GM18867 (cell line): ENCODE measurements around the gene DNASE1L3.

Source experiments
- ATAC-seq: cut with Tn5 transposase; IDR thresholded peaks from one replicate; pipeline ENCODE4 v1.9.1; 2021; ENCODE audit warnings: mild to moderate bottlenecking, moderate library complexity; ENCODE audit not compliant: unreplicated experiment

DNASE1L3 gene

DNA sequence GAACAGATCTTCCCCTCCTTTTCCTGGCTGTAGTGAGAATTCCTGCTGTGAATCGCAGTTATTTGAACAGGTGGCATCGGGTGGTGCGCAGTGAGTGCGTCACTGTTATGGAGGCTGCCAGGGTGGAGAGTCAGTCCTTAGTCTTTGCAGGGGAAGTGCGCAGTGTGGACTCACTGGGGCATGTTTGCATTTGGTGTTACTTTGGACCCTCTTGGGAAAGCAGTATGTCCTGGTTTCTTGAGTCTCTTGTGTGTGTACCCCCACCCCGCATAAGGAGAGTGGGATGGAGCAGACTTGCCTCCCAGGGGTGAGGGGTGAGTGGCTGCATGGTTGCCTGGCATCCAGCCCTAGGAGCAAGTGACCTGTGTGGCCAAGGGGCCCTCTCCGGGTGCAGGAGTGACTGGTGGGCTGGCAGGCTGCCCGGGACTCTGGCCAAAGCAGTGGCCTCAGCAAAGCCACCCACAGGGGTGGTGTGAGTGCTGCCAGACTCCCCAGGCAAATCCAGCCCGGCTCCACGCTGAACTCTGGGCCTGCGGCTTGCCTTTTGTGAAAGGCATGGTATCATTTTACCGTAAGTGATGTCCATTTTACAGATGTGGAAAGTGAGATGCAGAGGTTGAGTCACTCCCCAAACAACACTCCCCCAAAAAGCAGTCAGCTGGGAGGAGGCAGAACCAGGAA lies 46.4 kb downstream of the DNASE1L3 start:
- ATAC-seq, result no peak

GRCh38 chr3:58163234-58163633 lies 47.5 kb downstream of the DNASE1L3 start:
- no peak for ATAC-seq

GRCh38 chr3:58161435-58162398 lies 49.1 kb downstream of the DNASE1L3 start:
- no peak for ATAC-seq

DNA sequence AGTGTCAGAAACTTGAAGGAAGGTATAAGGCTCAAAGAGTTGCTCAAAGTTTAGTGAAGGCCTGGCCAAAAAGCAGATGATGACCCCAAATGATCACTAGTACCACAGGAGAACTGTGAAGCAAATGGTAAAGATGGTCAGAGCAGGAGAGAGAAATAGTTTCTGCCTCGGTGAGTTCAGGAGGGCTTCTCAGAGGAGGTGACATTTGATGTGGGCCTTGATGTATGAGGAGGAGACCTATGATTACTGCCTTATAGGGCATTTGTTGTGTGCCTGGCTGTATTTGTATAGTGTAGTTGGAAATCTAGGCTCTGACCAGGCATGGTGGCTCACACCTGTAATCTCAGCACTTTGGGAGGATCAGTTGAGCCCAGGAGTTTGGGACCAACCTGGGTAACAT lies 50.4 kb downstream of the DNASE1L3 start:
- no peak for ATAC-seq

DNA sequence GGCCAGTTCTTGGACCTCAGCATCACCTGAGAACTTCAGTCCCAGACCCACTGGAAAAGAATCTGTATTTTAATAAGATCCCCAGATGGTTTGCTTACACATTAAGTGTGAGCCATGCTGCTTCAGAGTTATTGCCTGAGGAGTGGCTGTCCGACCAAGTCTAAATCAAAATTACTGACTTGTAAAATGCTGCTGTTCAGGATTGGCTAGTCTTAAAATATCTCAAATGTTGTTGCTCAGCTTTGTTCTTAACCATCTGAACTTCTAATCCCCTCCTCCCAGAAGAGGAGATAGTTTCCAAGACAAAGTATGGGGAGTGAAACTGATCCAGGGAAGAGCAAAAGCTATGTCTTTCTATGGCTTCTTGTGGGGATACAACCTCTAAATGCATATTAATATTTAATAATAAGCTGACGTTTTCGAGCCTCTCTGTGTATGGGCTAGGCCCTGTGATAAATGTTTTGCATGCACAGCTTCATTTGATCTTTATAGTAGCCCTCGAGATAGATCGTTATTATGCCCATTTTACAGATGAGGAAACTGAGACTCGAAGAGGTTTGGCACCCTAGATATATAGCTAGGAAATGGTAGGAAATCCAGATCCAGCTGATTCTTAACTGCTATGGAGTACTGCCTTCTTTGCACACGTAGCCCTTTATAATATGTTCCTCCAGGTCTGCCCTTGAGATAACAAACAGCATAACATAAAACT lies 52.2 kb downstream of the DNASE1L3 start:
- no peak for ATAC-seq

DNA sequence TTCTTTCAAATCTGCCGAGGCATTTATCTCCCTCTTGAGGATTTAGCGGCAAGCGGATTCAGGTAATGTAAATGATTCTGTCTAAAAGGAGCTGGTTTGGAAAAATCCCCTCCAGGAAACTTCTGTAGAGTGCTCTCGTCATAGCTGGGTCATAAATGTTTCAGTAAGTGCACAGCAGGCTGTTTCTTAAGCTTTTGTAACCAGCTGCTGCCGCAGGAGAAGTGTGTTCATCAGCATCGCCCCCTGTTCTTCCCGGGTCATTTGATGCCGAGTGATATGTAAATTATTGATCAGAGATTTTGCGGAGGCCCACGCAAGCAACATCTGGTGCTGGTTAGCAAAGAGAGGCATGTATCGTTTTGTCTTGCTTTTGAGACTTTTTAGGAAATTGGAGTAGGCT lies 53.1 kb downstream of the DNASE1L3 start:
- no peak for ATAC-seq

DNA sequence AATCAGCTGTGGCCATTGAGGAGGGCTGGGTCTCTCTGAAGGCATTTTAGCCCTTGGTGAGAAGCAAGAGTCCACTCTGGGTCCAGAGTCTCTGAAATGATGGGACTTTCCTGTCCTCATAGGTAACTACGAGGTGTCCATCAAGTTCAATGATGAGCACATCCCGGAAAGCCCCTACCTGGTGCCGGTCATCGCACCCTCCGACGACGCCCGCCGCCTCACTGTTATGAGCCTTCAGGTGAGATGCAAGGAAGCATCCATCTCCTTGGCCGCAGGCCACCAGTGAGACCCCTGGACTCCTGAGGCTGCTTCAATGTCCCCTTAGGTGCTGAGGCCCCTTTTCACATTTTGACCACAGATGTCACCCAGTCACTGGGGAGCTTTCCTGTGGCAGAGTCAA lies 54.9 kb downstream of the DNASE1L3 start:
- ATAC-seq, result no peak

- no peak for ATAC-seq
Observed at GRCh38 chr3:58154626-58155449, 55.9 kb downstream of the DNASE1L3 start.

- ATAC-seq, result no peak
Observed at GRCh38 chr3:58153371-58153770, 57.4 kb downstream of the DNASE1L3 start.

DNA sequence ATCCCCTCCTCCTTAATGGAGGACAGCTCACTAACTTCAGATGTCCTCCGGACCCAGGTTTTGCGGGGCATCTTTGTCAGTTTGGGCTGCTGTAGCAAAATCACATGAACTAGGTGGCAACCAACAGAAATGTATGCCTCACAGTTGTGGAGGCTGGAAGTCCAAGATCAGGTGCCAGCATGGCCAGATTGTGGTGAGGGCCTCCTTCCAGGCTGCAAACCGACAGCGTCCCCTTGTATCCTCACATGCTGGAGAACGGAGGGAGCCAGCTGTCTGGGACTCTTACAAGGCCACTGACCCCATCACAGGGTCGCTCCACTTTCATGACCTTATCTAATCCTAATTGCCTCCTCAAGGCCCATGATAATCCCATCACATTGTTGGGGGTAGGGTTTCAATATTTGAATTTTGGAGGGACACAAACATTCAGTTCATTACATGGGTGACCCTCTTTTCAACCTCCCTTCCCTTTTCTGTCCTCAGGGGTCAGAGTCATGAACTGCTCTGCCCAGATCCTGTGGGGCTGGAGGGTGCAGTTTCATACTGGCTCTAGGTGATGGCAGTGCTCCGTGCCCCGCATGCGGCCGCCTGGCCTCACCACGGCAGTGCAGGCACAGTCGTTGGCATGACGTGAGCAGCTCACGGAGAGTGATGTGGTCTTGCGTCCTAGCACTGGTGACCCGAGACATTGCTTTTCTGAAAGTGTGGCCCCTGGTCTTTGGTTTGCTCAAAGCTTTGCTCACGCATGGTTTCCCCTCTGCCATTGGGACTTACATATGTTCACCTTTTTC lies 58.4 kb downstream of the DNASE1L3 start:
- ATAC-seq, result no peak

DNA sequence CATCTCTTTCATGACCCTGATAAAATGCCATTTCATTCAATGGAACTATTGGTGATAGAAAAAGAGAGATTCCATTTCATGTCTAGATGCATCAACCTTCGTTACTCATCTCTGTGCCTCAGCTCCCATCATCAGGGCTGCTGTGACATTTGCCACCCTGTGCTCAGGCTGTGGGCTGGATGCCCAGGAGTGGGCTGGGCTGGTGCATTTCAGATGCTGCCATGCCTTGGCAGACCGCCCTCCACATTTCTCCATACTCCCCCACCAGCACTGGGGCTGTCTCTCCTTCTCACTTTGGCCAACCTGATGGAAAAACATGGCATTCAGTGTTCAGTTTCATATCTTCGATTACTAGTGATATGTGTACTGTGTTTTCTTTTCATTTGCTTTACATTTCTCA lies 59.1 kb downstream of the DNASE1L3 start:
- ATAC-seq, result no peak

- no peak for ATAC-seq
Observed at GRCh38 chr3:58150810-58151199, 60.0 kb downstream of the DNASE1L3 start.

DNA sequence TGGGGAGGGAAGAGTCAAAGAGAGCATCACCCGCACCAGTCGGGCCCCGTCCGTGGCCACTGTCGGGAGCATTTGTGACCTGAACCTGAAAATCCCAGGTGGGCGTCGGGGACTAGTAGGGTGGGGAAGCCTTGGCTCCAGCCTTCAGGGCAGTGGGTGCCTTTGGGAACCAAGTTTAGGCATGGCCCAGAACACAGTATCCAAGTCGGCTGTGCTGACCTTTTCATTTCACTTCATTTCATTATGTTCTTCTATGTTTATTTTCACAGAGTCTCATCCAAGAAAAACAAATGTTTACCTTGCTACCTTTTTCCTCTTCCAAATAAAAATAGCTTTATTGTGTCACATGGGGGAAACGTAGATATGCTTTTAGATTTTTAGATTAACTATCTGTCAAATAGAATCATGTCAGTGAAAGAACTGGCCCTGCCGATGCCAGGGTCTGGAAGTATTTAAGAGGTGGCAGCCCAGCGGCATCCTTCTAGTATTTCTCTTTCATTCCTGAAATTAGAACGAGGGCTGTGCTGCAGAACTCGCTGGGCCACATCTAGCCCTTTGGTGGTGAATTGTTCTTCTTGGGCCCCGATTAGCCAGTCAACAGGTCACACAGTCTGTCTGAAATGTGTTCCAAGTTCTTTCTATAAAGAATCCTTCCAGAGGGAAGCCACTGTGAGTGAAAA lies 60.5 kb downstream of the DNASE1L3 start:
- no peak for ATAC-seq

DNA sequence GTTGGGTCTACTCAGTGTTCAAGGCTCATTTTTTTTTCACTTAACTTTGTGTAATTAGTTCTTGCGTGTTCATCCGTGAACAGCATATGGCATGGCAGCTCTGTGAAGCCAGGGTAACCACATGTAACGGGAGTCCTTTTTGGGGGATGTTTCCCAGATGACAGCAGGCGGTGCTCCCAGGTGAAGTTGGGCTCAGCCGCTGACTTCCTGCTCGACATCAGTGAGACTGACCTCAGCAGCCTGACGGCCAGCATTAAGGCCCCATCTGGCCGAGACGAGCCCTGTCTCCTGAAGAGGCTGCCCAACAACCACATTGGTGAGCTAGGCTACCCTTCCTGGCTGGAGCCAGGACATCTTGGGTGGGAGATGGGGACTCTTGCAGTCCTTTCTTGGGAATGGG lies 62.7 kb downstream of the DNASE1L3 start:
- ATAC-seq, result no peak

DNA sequence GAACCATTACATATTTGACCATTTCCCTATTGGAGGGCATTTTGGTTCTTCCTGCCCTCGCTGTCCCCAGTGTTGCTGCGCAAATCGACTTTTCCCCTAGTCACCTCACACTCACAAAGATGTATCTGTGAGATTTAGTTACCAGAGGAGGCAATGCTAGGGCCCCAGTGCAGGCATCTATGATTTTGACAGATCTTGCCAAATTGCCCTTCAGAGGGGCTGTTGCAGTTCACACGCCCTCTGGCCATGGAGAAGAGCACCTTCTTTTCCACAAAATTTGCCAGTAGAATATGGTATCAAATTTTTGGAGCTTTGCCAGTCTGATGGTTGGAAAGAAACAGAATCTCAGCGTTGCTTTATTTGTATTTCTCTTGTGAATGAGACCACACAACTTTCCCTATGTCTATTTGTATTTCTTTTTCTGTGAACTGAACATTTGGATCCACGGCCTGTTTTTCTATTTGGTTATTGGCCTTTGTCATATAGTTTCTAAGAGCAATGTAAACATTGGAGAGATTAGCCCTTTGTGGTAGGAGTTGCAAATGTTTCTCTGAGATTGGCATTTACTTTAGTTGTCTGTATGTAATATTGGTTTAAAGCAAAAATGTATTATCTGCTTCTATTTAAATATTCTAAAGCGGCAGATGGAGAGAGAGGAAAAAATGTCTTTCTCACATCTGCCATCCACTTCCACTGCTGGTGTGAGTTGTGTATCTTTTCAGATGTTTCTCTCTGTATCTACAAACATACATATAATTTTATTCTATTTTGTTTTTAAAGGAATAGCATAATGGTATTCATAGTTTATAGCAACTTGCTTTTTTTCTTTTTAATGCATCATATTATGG lies 66.1 kb downstream of the DNASE1L3 start:
- no peak for ATAC-seq

GRCh38 chr3:58143417-58144055 lies 67.2 kb downstream of the DNASE1L3 start:
- ATAC-seq, result no peak
